Measurements from ENCODE around the gene SELENOI. TPM values are rescaled to one million over a fixed set of nuclear protein-coding genes. Genes with fewer than 3 reads are reported as not detected.

SELENOI gene
- total and polyA plus RNA-seq, 2 of the 4 experiments (the other 2 are of a cell fraction): 5.1 to 25.1 TPM

GRCh38 chr2:26300234-26300925, 45.6 kb upstream of the SELENOI start:
- peak overlapping the region; percentile 75 for H2AFZ ChIP-seq (replicated peaks; ENCODE audit: low read length, poor library complexity)
- ATAC-seq (ENCODE audit: low read depth): 0 out of 2 replicates have a peak, but pooled peaks have one; percentile 19
- TF ChIP-seq CHD1 (IDR thresholded peaks at IDR 0.05; ENCODE audit: low read depth, low read length): no peak
- no peak for TF ChIP-seq POLR2A (IDR thresholded peaks at IDR 0.05; ENCODE audit: low read depth, low read length)
- no peak for TF ChIP-seq MXI1 (IDR thresholded peaks at IDR 0.05; ENCODE audit: borderline replicate concordance, low read depth, low read length)
- TF ChIP-seq SMC3 (IDR thresholded peaks at IDR 0.05; ENCODE audit: low read depth, low read length): no peak
- TF ChIP-seq CTCF (conservative IDR thresholded peaks at IDR 0.05; ENCODE audit: low read depth, low read length): no peak
- TF ChIP-seq RCOR1 (IDR thresholded peaks at IDR 0.05; ENCODE audit: insufficient replicate concordance, low read length): no peak
- TF ChIP-seq MAFK (IDR thresholded peaks at IDR 0.05; ENCODE audit: low read depth, low read length): no peak
- no peak for TF ChIP-seq NFE2L2 (IDR thresholded peaks at IDR 0.05; ENCODE audit: low read depth, low read length)
- no peak for TF ChIP-seq RFX5 (IDR thresholded peaks at IDR 0.05; ENCODE audit: low read depth, low read length)
- TF ChIP-seq ELK1 (IDR thresholded peaks at IDR 0.05; ENCODE audit: borderline replicate concordance, low read depth, low read length): no peak
- no peak for TF ChIP-seq FOS (IDR thresholded peaks at IDR 0.05; ENCODE audit: low read depth, low read length)
- no peak for TF ChIP-seq MAZ (IDR thresholded peaks at IDR 0.05; ENCODE audit: borderline replicate concordance, low read depth, low read length)
- no peak for TF ChIP-seq RAD21 (IDR thresholded peaks at IDR 0.05; ENCODE audit: low read length)
- TF ChIP-seq CEBPB (IDR thresholded peaks at IDR 0.05; ENCODE audit: low read depth, low read length): no peak
- no peak for TF ChIP-seq USF2 (IDR thresholded peaks at IDR 0.05; ENCODE audit: low read depth, low read length)

More at GRCh38 chr2:26300234-26300925, 45.6 kb upstream of the SELENOI start:
- Histone ChIP-seq H4K8ac (ENCODE audit: low read depth in 2 of 2, low read length in 2 of 2) (peak overlapping the region; percentile 82 to 93), H3K4me3 (ENCODE audit: insufficient read depth, low read depth, low read length) (no peak overlapping the region), H3K9me3 (ENCODE audit: control insufficient read depth, insufficient read depth, low read length) (no peaks in the 10 kb centered on the region), H2BK20ac (ENCODE audit: low read depth, low read length) (peak overlapping the region; percentile 11; the same call in 1 of the 2 replicates), H3K27me3 (ENCODE audit: control insufficient read depth, insufficient read depth, low read length) (no peaks in the 10 kb centered on the region), H3K4me1 (ENCODE audit: control insufficient read depth, insufficient read depth, low read length) (peaks cover 12% of the 10 kb centered on the region), H2BK15ac (ENCODE audit: low read depth, low read length) (peak overlapping the region; percentile 10; the same call in 2 of the 3 replicates), H3K4ac (ENCODE audit: low read depth, low read length) (peak overlapping the region; percentile 55), H3K27ac (ENCODE audit: insufficient read depth, low read length) (peak overlapping the region; percentile 61), H4K5ac (ENCODE audit: low read depth, low read length) (peak overlapping the region; percentile 93), H3K36me3 (ENCODE audit: control insufficient read depth, insufficient read depth, low read length) (no peaks in the 10 kb centered on the region), H3K14ac (replicated peaks; ENCODE audit: low read depth, low read length) (peak overlapping the region; percentile 88), H3K23ac (ENCODE audit: low read depth, low read length) (peak overlapping the region; percentile 69), H3K4me2 (ENCODE audit: low read depth, low read length) (peak overlapping the region; percentile 75), H4K20me1 (ENCODE audit: insufficient read depth, low read length) (no peaks in the 10 kb centered on the region), H2AK5ac (ENCODE audit: low read depth, low read length) (no peak overlapping the region), H3K18ac (ENCODE audit: low read depth, low read length) (peak overlapping the region; percentile 82; the same call in 1 of the 2 replicates), H4K91ac (ENCODE audit: insufficient read depth, low read depth, low read length) (peak overlapping the region; percentile 43), H2BK120ac (ENCODE audit: low read depth, low read length) (peak overlapping the region; percentile 79), H3K79me1 (ENCODE audit: low read depth in 1 of 2, low read length in 2 of 2) (no peaks in the 10 kb centered on the region), H2BK5ac (ENCODE audit: low read depth, low read length, poor library complexity, severe bottlenecking) (peak overlapping the region; percentile 44), H3K56ac (ENCODE audit: extremely low read depth, insufficient read depth, low read length) (peak overlapping the region; percentile 23; the same call in 1 of the 2 replicates), H3K9ac (ENCODE audit: low read depth, low read length) (peak overlapping the region; percentile 68), H2AK9ac (replicated peaks; ENCODE audit: low read depth, low read length, poor library complexity) (peak overlapping the region; percentile 12), H3K9me1 (ENCODE audit: insufficient read depth, low read length) (no peaks in the 10 kb centered on the region)
- CTCF ChIA-PET: no interaction called here
- dilution Hi-C loops (cut with HindIII; ENCODE audit: low sequenced_read_pairs, unreplicated experiment) (no loop called here), intact Hi-C loops (cut with micrococcal nuclease) (no loop called here), in situ Hi-C loops (cut with MboI; ENCODE audit: low sequenced_read_pairs) (no loop called here)
- POLR2A ChIA-PET (ENCODE audit: unreplicated experiment): interaction anchor here (0.6 kb wide), 1 partner anchor 27 kb away, joined by 4 read pairs; no protein-coding TSS in a partner anchor
- DNase-seq: peak; percentile 28
- 40% methylated on average over 14 of the region's 22 CpGs; no CpG with 5 or more reads in 1 of the 2 experiments for WGBS, 2 experiments (ENCODE audit: extremely low coverage in 2 of 2, insufficient read length in 1 of 2)
- BruUV-seq (replicated peaks): no TSS peak
